HG03103 (cell line): ENCODE results near the gene THRB.
"Not testable (repeated sequence)": the region's sequence is repeated elsewhere in the genome, so short reads cannot be mapped to it uniquely, and the experiment has no call there.

ENCODE experiments used
- ATAC-seq: cut with Tn5 transposase; IDR thresholded peaks from one replicate; pipeline ENCODE4 v1.9.1; 2021; ENCODE audit warnings: low read depth; ENCODE audit not compliant: unreplicated experiment

THRB gene

DNA sequence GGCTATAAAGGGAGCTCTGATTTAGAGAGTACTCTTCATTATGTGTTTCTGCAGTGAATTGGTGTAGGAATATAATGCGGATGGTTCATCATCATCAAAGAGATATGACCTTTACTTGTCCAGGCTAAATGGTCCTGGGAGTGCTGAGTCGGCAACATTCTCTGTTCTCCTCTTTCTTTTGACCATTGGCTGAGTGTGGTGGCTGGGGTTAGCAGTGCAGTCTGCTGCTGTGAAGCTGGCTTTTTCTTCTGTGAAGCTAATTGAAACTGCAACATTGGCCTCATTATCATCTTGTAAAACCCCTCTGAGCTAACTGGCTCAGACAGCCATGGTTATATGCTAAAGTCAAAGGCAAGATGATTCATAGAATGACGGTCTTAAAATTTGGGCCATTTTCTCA is 83.8 kb downstream of the THRB start:
- ATAC-seq, result no peak

DNA sequence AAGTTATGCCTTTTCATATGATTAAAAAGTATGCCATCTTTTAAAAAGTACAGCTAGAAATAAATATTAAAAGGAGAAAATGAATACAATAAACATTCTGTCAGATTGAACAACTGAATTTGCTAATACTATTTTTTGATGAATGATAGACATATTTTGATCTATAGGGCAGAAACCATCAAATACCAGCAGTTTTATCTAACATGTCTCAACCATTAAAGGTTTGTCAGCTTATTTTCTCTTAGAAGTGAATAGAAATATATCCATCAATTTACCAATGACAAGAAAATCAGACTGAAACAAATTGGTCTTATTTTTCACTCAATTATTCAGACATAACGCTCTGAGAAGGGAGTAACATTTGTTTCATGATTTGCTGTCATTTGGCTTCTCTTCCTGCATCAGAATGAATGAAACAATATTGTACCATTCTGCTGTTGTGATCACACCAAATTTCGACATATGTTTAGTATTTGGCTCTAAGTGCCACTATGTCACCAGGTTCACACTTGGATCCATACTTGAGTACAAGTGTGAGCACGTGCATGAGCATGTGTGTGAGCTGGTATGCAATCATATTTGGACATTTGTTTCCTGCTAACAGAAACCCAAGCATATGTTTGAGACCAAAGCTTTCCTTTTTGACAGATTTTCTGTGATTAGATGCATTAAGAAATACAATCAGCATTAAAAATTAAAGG is 86.5 kb downstream of the THRB start:
- ATAC-seq, result no peak

DNA sequence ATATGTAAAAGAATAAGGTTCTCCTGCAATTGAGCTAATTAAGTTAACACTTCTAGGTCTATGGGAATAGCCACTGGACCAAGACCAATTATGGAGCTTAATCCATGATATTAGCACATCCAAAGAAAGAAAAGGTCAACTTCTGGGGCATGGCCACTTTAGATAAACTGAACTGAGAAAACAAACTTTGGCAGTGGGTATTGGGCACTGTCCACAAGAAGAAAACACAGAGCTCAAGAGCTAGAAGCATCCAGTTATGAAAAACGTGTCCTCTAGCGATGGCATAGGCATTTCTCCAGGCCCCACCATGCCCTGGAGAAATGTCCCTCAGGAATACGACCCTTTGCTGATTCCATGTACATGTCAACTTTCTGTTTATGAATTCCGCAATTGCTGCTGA is 87.8 kb downstream of the THRB start:
- no peak for ATAC-seq

DNA sequence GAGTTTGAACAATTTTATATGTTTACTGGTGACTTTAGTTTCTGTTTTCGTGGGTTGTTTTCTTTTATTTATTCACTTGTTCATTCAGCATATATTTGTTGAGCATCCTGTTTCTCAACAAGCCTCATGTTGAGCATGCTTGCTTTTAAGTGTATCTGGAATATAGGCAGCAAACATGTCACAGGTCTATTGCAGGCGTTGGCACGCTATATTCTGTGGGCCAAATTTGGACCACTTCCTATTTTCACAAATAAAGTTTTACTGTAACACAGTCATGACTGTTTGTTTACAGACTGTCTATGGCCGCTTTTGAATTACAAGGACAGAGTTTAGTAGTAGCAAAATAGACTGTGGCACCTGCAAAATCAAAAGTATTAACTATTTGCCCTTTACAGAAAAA is 89.6 kb downstream of the THRB start:
- no peak for ATAC-seq

DNA sequence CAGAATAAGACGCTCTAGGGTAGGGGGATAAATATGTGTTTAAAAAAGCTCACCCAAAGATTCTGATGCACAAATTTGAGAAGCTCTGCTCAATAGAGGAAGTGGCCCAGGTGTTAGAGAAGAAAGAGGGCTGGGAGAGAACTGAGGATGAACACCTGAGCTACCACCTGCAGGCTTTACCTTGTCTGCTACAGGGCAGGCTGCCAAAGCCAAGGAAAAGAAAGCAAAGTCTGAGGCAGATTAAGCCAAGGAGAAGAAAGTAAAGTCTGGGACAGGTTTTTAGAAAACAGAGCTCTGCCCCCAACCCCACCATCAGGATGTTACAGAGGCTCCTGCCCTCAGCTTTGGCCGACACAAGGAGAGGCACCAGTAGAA is 92.9 kb downstream of the THRB start:
- ATAC-seq, result no peak

DNA sequence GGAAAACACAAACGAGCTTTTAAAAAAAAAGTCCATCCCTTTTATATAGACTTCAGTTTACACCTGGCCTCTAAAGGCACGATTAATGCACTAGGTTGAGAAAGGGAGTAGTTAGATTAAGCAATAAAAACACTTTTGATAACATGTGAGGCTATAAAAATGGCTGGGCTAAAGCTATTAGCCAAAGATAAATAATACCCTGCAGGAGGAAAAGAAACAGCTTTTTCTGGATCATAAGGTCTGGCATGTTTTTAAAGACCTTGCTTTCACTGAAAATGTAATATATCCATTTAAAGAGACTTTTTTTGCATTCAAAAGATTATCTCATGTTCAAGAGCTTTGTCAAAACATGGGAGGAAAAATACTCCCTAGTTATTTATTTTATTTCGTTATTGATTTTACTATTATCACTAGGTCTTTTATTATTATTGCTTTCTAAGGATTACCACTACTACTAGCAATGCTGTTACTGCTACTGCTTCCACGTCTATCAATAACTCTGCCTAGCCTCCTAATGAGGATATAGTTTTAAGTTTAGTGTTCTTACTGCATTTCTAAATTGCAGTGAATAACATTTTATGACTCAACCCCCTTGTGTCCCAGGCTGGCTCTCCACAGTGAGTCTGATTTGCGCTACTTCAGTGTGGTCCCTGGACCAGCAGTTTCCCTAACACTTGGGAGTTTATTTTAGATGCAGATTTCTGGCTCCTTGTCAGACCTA is 93.4 kb downstream of the THRB start:
- ATAC-seq, result no peak

DNA sequence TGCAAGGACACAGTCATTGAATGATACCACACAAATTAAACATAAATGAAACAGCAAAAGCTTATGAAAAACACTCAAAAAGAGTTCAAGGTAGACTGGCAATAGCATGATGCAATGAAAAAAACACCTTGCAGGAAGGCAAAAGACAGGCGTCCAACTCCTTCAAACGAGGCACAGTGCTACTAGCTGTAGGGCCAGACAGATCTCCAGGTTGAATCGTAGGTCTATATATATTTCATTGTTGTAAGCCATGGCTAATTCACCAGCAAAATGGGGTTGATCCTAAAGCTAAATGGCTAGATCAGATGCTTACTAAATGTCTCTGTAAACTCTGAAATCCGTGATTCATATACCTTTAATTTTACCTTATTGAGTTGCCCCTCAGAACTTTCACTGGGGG is 94.2 kb downstream of the THRB start:
- no peak for ATAC-seq

DNA sequence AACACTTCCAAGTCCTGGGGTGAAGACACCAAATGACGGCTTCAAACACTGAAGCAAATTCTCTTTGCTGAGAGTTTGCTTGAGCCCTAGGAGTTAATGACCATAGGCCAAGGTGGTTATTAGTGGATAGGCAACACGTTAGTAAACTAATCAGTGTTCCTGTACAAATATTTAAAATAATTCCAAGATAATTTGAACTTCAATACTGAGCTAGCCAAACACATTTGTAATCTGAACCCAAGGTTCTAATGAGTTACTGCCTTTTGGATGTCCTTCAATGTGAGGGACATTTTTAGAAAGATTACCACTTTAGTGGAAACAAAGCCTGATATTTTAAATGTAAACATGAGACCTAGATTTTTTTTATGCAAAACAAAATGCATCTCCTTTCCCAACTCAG is 94.6 kb downstream of the THRB start:
- ATAC-seq, result no peak

DNA sequence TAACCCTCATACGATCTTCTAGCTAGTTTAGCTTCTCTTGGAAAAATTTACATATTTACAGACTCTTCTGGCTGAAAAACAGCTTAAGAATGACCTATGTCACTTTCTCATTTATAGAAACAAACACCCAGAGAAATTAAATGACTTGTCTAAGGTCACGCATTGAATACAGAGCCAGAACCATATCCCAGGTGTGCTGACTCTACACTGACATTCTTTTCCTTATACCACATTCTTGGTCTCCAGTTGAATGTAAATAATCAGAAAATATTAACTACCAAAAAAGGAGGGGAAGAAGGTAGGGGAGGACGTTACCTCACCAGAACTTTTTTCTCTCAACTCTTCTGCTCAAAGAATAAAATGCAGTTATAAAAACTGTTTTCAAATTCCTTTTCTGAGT is 95.0 kb downstream of the THRB start:
- no peak for ATAC-seq

DNA sequence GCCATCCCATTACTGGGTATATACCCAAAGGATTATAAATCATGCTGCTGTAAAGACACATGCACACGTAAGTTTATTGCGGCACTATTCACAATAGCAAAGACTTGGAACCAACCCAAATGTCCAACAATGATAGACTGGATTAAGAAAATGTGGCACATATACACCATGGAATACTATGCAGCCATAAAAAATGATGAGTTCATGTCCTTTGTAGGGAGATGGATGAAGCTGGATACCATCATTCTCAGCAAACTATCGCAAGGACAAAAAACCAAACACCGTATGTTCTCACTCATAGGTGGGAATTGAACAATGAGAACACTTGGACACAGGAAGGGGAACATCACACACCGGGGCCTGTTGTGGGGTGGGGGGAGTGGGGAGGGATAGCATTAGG is 95.9 kb downstream of the THRB start:
- ATAC-seq, result not testable (repeated sequence)

DNA sequence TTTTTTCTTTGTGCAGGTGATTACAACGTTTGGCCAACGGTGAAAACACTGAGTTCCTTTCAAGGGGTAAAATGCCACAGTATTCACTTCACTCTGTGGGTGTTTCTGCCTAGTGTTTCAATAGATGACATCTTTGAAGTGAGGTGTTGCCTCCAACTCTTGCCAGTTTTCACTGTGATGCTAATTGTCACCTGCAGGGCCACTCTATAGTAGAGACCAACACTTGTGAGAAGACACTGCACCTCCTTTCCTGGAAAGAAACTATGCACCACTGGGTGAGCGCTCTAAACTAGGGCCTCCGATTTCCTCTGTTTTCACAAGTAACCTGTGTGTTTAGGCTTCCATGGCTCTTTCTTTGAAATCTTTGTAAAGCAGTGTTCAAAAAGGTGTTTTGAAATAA is 98.3 kb downstream of the THRB start:
- no peak for ATAC-seq

DNA sequence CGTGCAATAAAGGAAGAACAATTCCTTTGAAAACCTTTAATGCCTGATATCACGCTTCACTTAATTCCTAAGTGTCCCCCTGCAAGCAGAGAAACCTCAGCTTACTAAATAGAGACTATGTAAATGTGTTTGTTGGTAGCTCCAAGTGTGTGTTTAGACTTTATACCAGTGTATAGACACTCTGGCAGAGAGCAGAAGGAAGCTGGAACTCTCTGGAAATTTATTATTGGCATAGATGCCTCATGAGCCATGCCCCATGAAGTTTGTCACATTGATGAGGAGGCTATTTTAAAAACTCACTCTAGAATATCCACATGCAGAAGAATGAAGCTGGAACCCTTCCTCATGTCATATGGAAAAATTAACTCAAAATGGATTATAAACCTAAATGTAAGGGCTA is 99.9 kb downstream of the THRB start:
- no peak for ATAC-seq

DNA sequence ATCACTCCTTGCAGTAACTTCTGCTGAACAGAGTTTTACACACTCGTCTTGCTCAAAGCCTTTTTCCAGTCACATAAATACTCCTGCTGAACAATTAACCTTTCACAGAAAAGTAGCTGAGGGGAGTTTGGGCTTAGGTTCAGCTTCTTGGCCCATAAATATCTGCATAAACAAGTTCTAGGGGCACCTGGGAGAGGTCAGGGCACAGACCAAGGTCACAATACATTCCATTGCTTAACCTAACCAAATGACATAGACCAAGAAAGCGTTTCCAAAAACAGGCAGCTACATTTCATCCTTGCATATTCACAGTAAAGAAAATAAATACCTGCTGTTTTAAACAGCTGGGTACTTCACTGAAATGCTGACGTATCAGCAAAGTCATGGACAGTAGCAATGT is 101.3 kb downstream of the THRB start:
- ATAC-seq, result no peak

DNA sequence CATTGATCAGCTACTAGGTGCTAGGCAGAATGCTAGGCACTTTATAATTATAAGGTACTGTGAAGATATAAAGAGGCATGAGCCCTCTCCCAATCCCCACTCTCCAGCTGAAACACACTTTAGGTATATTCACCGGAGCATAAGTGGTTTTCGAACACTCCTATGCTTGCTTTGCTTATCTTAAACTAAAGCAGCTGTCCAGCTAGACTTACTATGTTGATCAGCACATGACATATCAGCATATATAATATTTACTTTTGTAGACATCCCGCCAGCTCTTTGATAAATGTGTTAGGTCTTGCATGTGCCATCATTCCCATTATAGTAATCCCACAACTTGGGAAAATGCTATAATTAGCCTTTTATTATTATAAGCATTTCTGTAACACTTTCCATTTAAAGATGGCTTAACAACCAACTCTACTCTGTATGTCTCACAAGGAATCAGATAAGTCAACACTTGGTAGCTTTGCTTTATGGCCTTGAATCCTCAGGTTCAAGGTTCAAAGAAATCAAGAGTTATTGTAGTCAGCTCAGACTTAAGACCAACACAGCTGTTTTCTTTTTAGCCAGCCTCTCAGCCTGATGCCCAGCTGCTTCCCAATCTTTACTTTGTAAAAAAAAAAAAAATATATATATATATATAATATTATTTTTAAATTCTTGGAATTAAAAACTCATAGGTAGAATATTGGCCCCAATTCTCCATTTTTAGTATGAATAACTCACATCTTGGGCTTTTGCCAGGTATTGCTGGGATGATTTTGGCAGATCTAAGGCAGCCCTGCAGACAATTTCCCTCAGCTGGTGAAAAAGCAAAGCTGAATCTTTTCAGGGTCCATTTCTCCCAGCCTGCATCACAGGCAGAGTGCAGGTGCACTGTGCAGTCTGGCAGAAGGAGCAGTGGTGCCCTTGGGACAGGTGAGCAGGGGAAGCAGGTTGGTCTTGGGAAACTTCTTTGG is 104.2 kb downstream of the THRB start:
- no peak for ATAC-seq

DNA sequence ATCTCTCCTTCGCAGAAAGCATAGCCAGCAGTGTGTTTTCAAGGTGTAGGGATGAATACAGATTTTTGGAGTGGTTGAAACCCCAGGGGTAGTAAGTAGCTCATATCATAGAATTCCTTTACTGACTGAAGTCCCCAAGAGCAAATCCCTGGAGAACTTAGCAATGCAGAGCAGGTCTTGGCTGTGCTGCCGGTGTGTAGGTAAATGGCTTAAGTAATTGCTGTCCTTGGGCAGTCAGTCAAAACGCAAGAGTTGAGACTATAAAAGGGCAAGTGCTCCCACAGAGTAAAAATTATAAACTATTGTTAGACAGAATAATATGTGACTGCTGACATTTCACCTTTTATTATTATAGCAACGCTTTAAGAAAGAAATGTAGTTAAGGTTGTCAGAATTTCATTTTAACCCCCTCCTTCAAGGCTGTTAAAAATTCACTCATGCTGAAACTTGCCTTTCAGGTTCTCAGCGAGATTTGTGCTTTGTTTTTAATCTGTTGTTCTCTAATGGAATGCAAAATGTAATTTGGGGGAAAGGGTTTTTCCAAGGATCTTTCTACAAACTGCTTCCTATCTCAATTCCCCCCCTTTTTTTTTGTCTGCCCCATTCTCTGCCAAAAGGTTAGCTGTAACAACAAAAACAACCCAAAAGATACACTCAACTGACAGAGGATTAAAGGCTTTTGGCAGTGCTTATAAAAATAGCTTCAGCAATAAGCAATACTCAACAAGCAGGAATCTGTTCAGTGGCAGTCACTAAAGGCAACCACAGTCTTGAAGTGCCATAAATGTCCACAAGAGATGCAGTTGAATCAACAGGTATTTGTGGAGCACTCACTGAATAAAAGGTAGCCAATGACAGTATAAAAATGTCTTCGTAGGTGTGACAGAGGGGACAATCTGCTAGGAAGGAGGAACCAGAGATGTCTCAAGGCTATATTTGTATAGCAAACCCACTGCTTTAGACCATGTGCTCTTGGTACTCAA is 105.3 kb downstream of the THRB start:
- ATAC-seq, result no peak

DNA sequence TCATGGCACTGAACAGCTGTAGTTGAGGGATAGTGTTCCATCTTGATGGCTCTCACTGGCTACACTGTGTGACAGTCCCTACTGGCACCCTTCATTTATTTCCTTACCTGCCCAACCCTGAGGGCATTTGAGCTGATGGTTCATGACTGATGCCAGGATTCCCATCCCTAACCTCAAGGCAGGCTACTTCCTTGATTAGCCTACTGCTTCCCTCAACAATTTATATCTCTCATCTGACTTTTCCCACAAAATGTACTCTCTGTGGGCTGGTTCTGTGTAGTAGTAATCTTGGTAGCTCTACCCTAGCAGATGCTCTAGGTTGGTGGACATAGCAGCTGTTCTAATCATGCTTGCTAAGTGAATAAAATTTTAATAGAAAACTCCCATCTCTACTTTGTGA is 106.0 kb downstream of the THRB start:
- no peak for ATAC-seq

DNA sequence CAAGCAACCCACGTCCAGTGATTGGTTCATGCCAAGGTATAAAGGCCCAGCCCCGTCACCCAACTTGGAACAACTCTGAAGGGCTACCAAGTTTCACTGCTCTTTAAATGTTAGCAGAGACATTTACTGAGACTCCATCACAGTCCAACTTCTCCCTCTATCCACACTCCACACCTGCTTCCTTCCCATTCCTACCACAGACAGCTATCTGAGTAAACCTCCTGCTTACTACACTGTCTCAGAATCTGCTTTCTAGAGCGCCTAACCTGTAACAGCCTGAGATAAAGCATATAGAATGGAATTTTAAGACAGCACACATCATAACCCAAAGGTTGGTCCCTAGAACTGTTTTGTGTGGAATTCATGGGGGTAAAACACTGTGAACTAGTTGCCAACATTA is 106.5 kb downstream of the THRB start:
- ATAC-seq, result no peak

DNA sequence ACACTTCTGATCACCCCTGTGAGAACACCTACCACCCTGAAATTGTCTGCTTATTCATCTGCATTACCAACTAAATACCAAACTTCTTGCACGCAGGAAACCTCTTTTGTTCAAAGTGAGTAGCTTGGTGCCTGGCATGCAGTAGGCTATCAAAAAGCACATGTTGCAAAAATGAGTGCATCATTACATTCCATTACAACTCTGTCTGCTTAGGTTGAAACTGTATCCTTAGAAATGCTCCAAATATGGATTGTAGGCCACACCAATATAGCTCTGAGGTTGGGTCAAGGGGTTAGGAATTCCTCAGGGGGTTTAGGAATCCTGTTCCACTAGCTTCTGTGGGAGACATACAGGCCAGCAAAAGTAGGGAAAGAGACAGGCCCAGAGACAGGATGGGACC is 107.2 kb downstream of the THRB start:
- ATAC-seq, result no peak

DNA sequence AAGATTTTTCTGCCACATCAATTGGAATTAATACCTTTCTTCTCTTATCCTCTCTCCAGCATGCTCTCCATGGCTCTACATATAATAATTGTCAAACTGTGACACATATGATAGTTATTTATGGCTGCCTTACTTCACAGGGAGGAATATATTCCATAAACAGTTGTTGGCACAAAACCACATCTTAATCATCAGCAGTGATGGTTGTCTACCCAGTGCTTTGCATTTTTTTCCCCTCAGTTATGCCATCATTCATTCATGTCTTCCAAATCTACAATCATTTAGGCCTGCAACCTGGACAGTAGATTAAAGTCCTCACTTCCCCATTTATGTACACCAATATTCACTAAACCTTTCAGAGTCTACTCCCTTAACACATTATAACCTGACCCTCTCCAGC is 107.7 kb downstream of the THRB start:
- no peak for ATAC-seq

DNA sequence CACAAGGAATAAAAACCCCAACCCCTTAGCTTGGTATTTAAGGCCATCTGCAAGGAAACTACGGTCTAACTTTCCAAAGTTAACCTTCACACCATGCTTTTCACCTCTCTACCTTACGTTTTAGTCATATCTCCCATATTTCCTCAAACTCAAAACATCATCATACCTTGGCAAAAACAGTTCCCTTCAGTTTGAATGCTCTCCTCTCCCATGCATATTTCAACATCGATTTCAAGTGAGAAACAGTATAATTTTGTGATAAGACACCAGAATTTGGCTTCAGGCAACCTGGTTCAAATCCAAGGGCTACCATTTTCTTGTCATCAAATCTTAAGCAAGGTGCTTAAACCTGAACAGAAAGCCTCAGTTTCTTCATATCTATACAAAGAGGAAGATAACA is 108.2 kb downstream of the THRB start:
- no peak for ATAC-seq
